IMR-90 (cell line): Measurements from ENCODE around the gene KCNH2. TPM values are rescaled to one million over a fixed set of nuclear protein-coding genes. Genes with fewer than 3 reads are reported as not detected.

Source experiments
- ATAC-seq: fragments of 200-7000 bp; cut with Tn5 transposase; 2 replicates; pipeline ENCODE4 v1.9.1; 2020; ENCODE audit warnings: low read depth, mild to moderate bottlenecking, moderate library complexity
- BruUV-seq: library from RNA; stranded (reverse); fragments of 400-500 nt; replicated peaks from 2 replicates; lab custom pipeline; 2021; lab: Mats Ljungman, UMichigan
- CTCF ChIA-PET: fragments of 300-600 bp; formaldehyde crosslinking; extraction: SDS; loops from one replicate; lab custom pipeline; 2021; ENCODE audit warnings: antibody characterized with exemption; lab: Yijun Ruan, JAX
- POLR2A ChIA-PET: fragments of 300-600 bp; sonication (Branson Sonifier 250); formaldehyde crosslinking; loops from one replicate; lab custom pipeline; 2022; ENCODE audit warnings: antibody characterized with exemption; ENCODE audit not compliant: unreplicated experiment; lab: Charles Lee
- DNase-seq: peaks from one replicate; pipeline ENCODE4 v3.0.0; 2013
- H2AFZ ChIP-seq: replicated peaks from 2 replicates; pipeline ENCODE3; 2013; ENCODE audit warnings: low read length, mild to moderate bottlenecking; ENCODE audit not compliant: poor library complexity
- H2AK5ac ChIP-seq: 2 replicates; pipeline ENCODE4 v1.6.1; 2013; ENCODE audit warnings: low read depth, low read length, inconsistent platforms
- H2AK9ac ChIP-seq: replicated peaks from 2 replicates; pipeline ENCODE3; 2013; ENCODE audit warnings: mild to moderate bottlenecking, low read depth, low read length, moderate library complexity; ENCODE audit not compliant: poor library complexity
- H2BK120ac ChIP-seq: 2 replicates; pipeline ENCODE4 v1.6.1; 2013; ENCODE audit warnings: low read depth, low read length, inconsistent platforms
- H2BK15ac ChIP-seq: 3 replicates; pipeline ENCODE4 v1.6.1; 2013; ENCODE audit warnings: low read depth, low read length, inconsistent platforms
- H2BK20ac ChIP-seq: 2 replicates; pipeline ENCODE4 v1.6.1; 2013; ENCODE audit warnings: low read depth, mild to moderate bottlenecking, inconsistent platforms, low read length, moderate library complexity
- H2BK5ac ChIP-seq: 2 replicates; pipeline ENCODE4 v1.6.1; 2013; ENCODE audit warnings: mild to moderate bottlenecking, low read depth, low read length, inconsistent platforms; ENCODE audit not compliant: poor library complexity, severe bottlenecking
- H3K14ac ChIP-seq: replicated peaks from 2 replicates; pipeline ENCODE4 v1.6.1; 2013; ENCODE audit warnings: low read depth, low read length, inconsistent platforms
- H3K18ac ChIP-seq: 2 replicates; pipeline ENCODE4 v1.6.1; 2013; ENCODE audit warnings: low read depth, low read length, control low read depth
- H3K23ac ChIP-seq: 2 replicates; pipeline ENCODE4 v1.6.1; 2013; ENCODE audit warnings: low read depth, low read length, inconsistent platforms
- H3K27ac ChIP-seq: 2 replicates; pipeline ENCODE4 v1.5.1; 2013; ENCODE audit warnings: mild to moderate bottlenecking, control low read depth, low read length; ENCODE audit not compliant: insufficient read depth
- H3K27me3 ChIP-seq: 2 replicates; pipeline ENCODE4 v1.6.1; 2013; ENCODE audit warnings: low read length; ENCODE audit not compliant: control insufficient read depth, insufficient read depth
- H3K36me3 ChIP-seq: 2 replicates; pipeline ENCODE4 v1.6.1; 2013; ENCODE audit warnings: low read length, mixed read lengths; ENCODE audit not compliant: control insufficient read depth, insufficient read depth
- H3K4ac ChIP-seq: 2 replicates; pipeline ENCODE4 v1.6.1; 2013; ENCODE audit warnings: low read depth, low read length, inconsistent platforms
- H3K4me1 ChIP-seq: 2 replicates; pipeline ENCODE4 v1.6.1; 2013; ENCODE audit warnings: low read length, mixed read lengths; ENCODE audit not compliant: control insufficient read depth, insufficient read depth
- H3K4me2 ChIP-seq: 2 replicates; pipeline ENCODE4 v1.6.1; 2013; ENCODE audit warnings: low read depth, mild to moderate bottlenecking, control low read depth, low read length, moderate library complexity
- H3K4me3 ChIP-seq: 2 replicates; pipeline ENCODE4 v1.5.1; 2013; ENCODE audit warnings: low read depth, mild to moderate bottlenecking, control low read depth, low read length, moderate library complexity; ENCODE audit not compliant: insufficient read depth
- H3K56ac ChIP-seq: 2 replicates; pipeline ENCODE4 v1.6.1; 2013; ENCODE audit warnings: low read length, inconsistent platforms; ENCODE audit not compliant: insufficient read depth; ENCODE audit errors: extremely low read depth
- H3K79me1 ChIP-seq, 2 experiments: 2 replicates each; pipeline ENCODE4 v1.6.1; 2013; ENCODE audit warnings: low read length in 2 of 2, inconsistent platforms in 1 of 2, low read depth in 1 of 2
- H3K9ac ChIP-seq: 2 replicates; pipeline ENCODE4 v1.6.1; 2013; ENCODE audit warnings: low read depth, low read length, control low read depth
- H3K9me1 ChIP-seq: 2 replicates; pipeline ENCODE4 v1.6.1; 2013; ENCODE audit warnings: low read length, inconsistent platforms; ENCODE audit not compliant: insufficient read depth
- H3K9me3 ChIP-seq: 2 replicates; pipeline ENCODE4 v1.6.1; 2013; ENCODE audit warnings: low read length; ENCODE audit not compliant: control insufficient read depth, insufficient read depth
- H4K20me1 ChIP-seq: 2 replicates; pipeline ENCODE4 v1.6.1; 2013; ENCODE audit warnings: low read length, inconsistent platforms; ENCODE audit not compliant: insufficient read depth
- H4K5ac ChIP-seq: 2 replicates; pipeline ENCODE4 v1.6.1; 2013; ENCODE audit warnings: mild to moderate bottlenecking, low read depth, low read length, control low read depth
- H4K8ac ChIP-seq, 2 experiments: 2 replicates each; pipeline ENCODE4 v1.6.1; 2013; ENCODE audit warnings: low read depth in 2 of 2, low read length in 2 of 2, control low read depth in 1 of 2, inconsistent platforms in 1 of 2
- H4K91ac ChIP-seq: 2 replicates; pipeline ENCODE4 v1.6.1; 2013; ENCODE audit warnings: low read depth, low read length, inconsistent platforms; ENCODE audit not compliant: insufficient read depth
- CEBPB ChIP-seq: IDR thresholded peaks from 2 replicates; pipeline ENCODE4 v1.6.1; 2012; ENCODE audit warnings: low read depth, low read length, improper control_type of control experiment
- CHD1 ChIP-seq: IDR thresholded peaks from 2 replicates; pipeline ENCODE4 v1.6.1; 2012; ENCODE audit warnings: low read depth, low read length, improper control_type of control experiment
- CTCF ChIP-seq: conservative IDR thresholded peaks from 2 replicates; pipeline ENCODE4 v1.5.1; 2012; ENCODE audit warnings: mild to moderate bottlenecking, low read depth, low read length, improper control_type of control experiment
- FOS ChIP-seq: fragments of 150-350 bp; IDR thresholded peaks from 2 replicates; pipeline ENCODE4 v1.6.1; 2016; ENCODE audit warnings: low read depth, low read length
- NFE2L2 ChIP-seq: fragments of 150-350 bp; IDR thresholded peaks from 2 replicates; pipeline ENCODE4 v1.6.1; 2016; ENCODE audit warnings: low read depth, mild to moderate bottlenecking, low read length
- POLR2A ChIP-seq: IDR thresholded peaks from 2 replicates; pipeline ENCODE4 v1.6.1; 2012; ENCODE audit warnings: mild to moderate bottlenecking, low read depth, low read length
- RAD21 ChIP-seq: IDR thresholded peaks from 2 replicates; pipeline ENCODE4 v1.6.1; 2012; ENCODE audit warnings: low read length, improper control_type of control experiment
- RFX5 ChIP-seq: IDR thresholded peaks from 2 replicates; pipeline ENCODE4 v1.8.0; 2012; ENCODE audit warnings: low read depth, mild to moderate bottlenecking, low read length, moderate library complexity
- SMC3 ChIP-seq: fragments of 150-350 bp; IDR thresholded peaks from 2 replicates; pipeline ENCODE4 v1.6.1; 2016; ENCODE audit warnings: low read depth, mild to moderate bottlenecking, antibody characterized with exemption, low read length, moderate library complexity
- WGBS, 2 experiments: methylation state at CpG; one replicate each; pipeline versions ENCODE4 v1.1.5 to v1.1.7; 2013; ENCODE audit warnings: missing lambda C conversion rate in 2 of 2; ENCODE audit not compliant: insufficient read length in 1 of 2; ENCODE audit errors: extremely low coverage in 2 of 2; 5-methylcytosine and 5-hydroxymethylcytosine counted together
- dilution Hi-C: fragments of 300-500 bp; cut with HindIII; formaldehyde crosslinking; loops from one replicate; pipeline ENCODE4 v1.14.3; 2018; ENCODE audit warnings: low sequenced_read_pairs; ENCODE audit not compliant: unreplicated experiment
- in situ Hi-C: fragments of 300-500 bp; cut with MboI; formaldehyde crosslinking; loops from 3 replicates; pipeline ENCODE4 v1.14.3; 2019; ENCODE audit warnings: low sequenced_read_pairs, inconsistent platforms, mixed read lengths
- intact Hi-C: fragments of 100-400 bp; cut with micrococcal nuclease; formaldehyde crosslinking; loops from 2 replicates; pipeline ENCODE4 v1.10.0; 2022
- polyA plus RNA-seq, 3 experiments: library from polyadenylated mRNA; depleted of rRNA; stranded (reverse); fragments of >200 nt; gene quantifications; 2 replicates each; pipeline ENCODE4 v1.2.3, GENCODE V29; 2012; ENCODE audit warnings: low replicate concordance in 1 of 3
- total RNA-seq: library from RNA; depleted of rRNA; stranded (reverse); fragments of >200 nt; gene quantifications from 2 replicates; pipeline ENCODE4 v1.2.3, GENCODE V29; 2012

The KCNH2 gene
- total and polyA plus RNA-seq, 2 of the 4 experiments (the other 2 are of a cell fraction) = 0.90 to 2.1 TPM

- no peak overlapping the region for H4K8ac ChIP-seq
- no peak overlapping the region for H3K9ac ChIP-seq
- H4K20me1 ChIP-seq = no peaks in the 10 kb centered on the region
- no peak overlapping the region for H2BK5ac ChIP-seq
- no peak overlapping the region for H3K4ac ChIP-seq
- WGBS, 2 experiments = 100% methylated on average over 3 of the region's 8 CpGs; no CpG with 5 or more reads in 1 of the 2 experiments
- H3K56ac ChIP-seq = no peak overlapping the region
- no peak overlapping the region for H3K27ac ChIP-seq
- H3K14ac ChIP-seq = no peak overlapping the region
- no peak overlapping the region for H3K4me2 ChIP-seq
- no peak overlapping the region for H3K18ac ChIP-seq
- no peak overlapping the region for H3K4me3 ChIP-seq
- no peak overlapping the region for H4K5ac ChIP-seq
- no peaks in the 10 kb centered on the region for H3K36me3 ChIP-seq
- H2AFZ ChIP-seq = no peak overlapping the region
- DNase-seq (no peak), ATAC-seq (no peak)
- BruUV-seq = no TSS peak
- ChIA-PET POLR2A (no interaction called here), CTCF (no interaction called here)
- no peak overlapping the region for H2BK15ac ChIP-seq
- TF ChIP-seq CHD1 (no peak), RAD21 (no peak), POLR2A (no peak), SMC3 (no peak), RFX5 (no peak), CTCF (no peak), CEBPB (no peak), FOS (no peak), NFE2L2 (no peak)
- H4K91ac ChIP-seq = no peak overlapping the region
- H3K27me3 ChIP-seq = peaks cover 8% of the 10 kb centered on the region
- no peak overlapping the region for H2BK120ac ChIP-seq
- H3K4me1 ChIP-seq = peaks cover 4% of the 10 kb centered on the region; the same call in 1 of the 2 replicates
- no peak overlapping the region for H3K23ac ChIP-seq
- no peak overlapping the region for H2AK9ac ChIP-seq
- H2BK20ac ChIP-seq = no peak overlapping the region
- no peak overlapping the region for H2AK5ac ChIP-seq
- in situ Hi-C loops = loop anchor here (25.0 kb wide), 1 partner anchor 585 kb away; a partner anchor contains a TSS
- H3K9me3 ChIP-seq = no peaks in the 10 kb centered on the region
- no peaks in the 10 kb centered on the region for H3K79me1 ChIP-seq
- intact Hi-C loops = no loop called here
- dilution Hi-C loops = no loop called here
- no peaks in the 10 kb centered on the region for H3K9me1 ChIP-seq
Measured at GRCh38 chr7:150997075-150997511, 19.0 kb upstream of the KCNH2 start.
